Spleen (tissue), 7 donors: ENCODE results near the gene P2RY12.

Experiments used
- POLR2A ChIP-seq, 3 donors: fragments of 450-650 bp; IDR thresholded peaks; one replicate each; pipeline ENCODE4 v1.5.1; 2017; ENCODE audit warnings: antibody characterized with exemption in 3 of 3, mild to moderate bottlenecking in 1 of 3
- POLR2AphosphoS5 ChIP-seq, 3 donors: sonication (generic); formaldehyde crosslinking; IDR thresholded peaks; one replicate each; pipeline ENCODE4 v1.5.1; 2017; ENCODE audit warnings: antibody characterized with exemption in 3 of 3
- TF ChIP-seq, protein P1 (sequence below), 11 experiments: fragments of 200-600 bp in 7 of 11; fragments of 450-650 bp in 4 of 11; sonication (generic) in 4 of 11; IDR thresholded peaks in 8 of 11; conservative IDR thresholded peaks in 3 of 11; 1 replicate in 7 of 11; 2 replicates in 4 of 11; pipeline versions ENCODE4 v1.4.0 to v1.8.0; 2016 to 2021; ENCODE audit warnings: antibody characterized with exemption in 11 of 11, inconsistent platforms in 4 of 11, mild to moderate bottlenecking in 1 of 11
- donor health status: DM: no; HTN: no; CAD: no; lungs with moderate emphysema.
- donor health status: DM: no; HTN: no; CAD: no.
- donor health status: DM: no; HTN: no; CAD: no.

- TF ChIP-seq, protein P1, sequence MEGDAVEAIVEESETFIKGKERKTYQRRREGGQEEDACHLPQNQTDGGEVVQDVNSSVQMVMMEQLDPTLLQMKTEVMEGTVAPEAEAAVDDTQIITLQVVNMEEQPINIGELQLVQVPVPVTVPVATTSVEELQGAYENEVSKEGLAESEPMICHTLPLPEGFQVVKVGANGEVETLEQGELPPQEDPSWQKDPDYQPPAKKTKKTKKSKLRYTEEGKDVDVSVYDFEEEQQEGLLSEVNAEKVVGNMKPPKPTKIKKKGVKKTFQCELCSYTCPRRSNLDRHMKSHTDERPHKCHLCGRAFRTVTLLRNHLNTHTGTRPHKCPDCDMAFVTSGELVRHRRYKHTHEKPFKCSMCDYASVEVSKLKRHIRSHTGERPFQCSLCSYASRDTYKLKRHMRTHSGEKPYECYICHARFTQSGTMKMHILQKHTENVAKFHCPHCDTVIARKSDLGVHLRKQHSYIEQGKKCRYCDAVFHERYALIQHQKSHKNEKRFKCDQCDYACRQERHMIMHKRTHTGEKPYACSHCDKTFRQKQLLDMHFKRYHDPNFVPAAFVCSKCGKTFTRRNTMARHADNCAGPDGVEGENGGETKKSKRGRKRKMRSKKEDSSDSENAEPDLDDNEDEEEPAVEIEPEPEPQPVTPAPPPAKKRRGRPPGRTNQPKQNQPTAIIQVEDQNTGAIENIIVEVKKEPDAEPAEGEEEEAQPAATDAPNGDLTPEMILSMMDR (IDR thresholded peaks at IDR 0.05 in 8 of 11, conservative IDR thresholded peaks at IDR 0.05 in 3 of 11) = no peak
- TF ChIP-seq POLR2A (IDR thresholded peaks at IDR 0.05) (no peak), POLR2AphosphoS5 (IDR thresholded peaks at IDR 0.05) (no peak)
Observed at GRCh38 chr3:151366993-151367392, 17.6 kb downstream of the P2RY12 start.
